Breast epithelium (tissue), 4 donors: ENCODE results near the gene PROK1. TPM values are rescaled to one million over a fixed set of nuclear protein-coding genes. Genes with fewer than 3 reads are reported as not detected.

Experiments
- DNase-seq, 2 donors: peaks; one replicate each; pipeline ENCODE4 v3.0.0-alpha.2; 2019; ENCODE audit warnings: low spot score in 2 of 2
- H3K27ac ChIP-seq, 2 donors: fragments of 200-600 bp; sonication (generic) in 1 of 2; one replicate each; pipeline ENCODE4 v1.5.1; 2016 to 2019; ENCODE audit warnings: mild to moderate bottlenecking in 1 of 2
- H3K27me3 ChIP-seq, 2 donors: fragments of 200-600 bp; sonication (generic) in 1 of 2; one replicate each; pipeline versions ENCODE4 v1.5.1 to v1.6.0; 2017 to 2019; ENCODE audit warnings: control low read depth in 1 of 2, mild to moderate bottlenecking in 1 of 2
- H3K36me3 ChIP-seq: fragments of 200-600 bp; one replicate; pipeline ENCODE4 v1.5.1; 2019
- H3K4me1 ChIP-seq, 2 donors: fragments of 200-600 bp; sonication (generic); one replicate each; pipeline ENCODE4 v1.5.1; 2016 to 2019; ENCODE audit warnings: control low read depth in 1 of 2
- H3K4me3 ChIP-seq, 3 donors: fragments of 200-600 bp; sonication (generic); 1 replicate in 2 of 3; 2 replicates in 1 of 3; pipeline ENCODE4 v1.5.1; 2016 to 2019; ENCODE audit warnings: mild to moderate bottlenecking in 3 of 3, moderate library complexity in 2 of 3
- H3K9me3 ChIP-seq, 2 donors: fragments of 200-600 bp; sonication (generic) in 1 of 2; one replicate each; pipeline ENCODE4 v1.5.1; 2016 to 2019; ENCODE audit warnings: control low read depth in 1 of 2
- POLR2A ChIP-seq: fragments of 450-650 bp; IDR thresholded peaks from one replicate; pipeline ENCODE4 v1.6.1; 2016; ENCODE audit warnings: antibody characterized with exemption, mild to moderate bottlenecking, moderate library complexity
- POLR2AphosphoS5 ChIP-seq, 3 donors: sonication (generic); formaldehyde crosslinking; IDR thresholded peaks; one replicate each; pipeline ENCODE4 v1.6.1; 2017; ENCODE audit warnings: antibody characterized with exemption in 3 of 3
- intact Hi-C: fragments of 100-400 bp; cut with DNase I; formaldehyde crosslinking; loops from one replicate; pipeline ENCODE4 v1.15.1; 2023; ENCODE audit warnings: low total_unique reads
- total RNA-seq, 3 donors: library from RNA; depleted of rRNA; stranded (reverse); fragments of >200 nt; gene quantifications; one replicate each; pipeline ENCODE4 v1.1.0, GENCODE V29; 2016
- TF ChIP-seq, protein P1 (sequence below), 3 donors: fragments of 450-650 bp; IDR thresholded peaks; one replicate each; pipeline ENCODE4 v1.5.1; 2016 to 2017; ENCODE audit warnings: antibody characterized with exemption in 3 of 3, mild to moderate bottlenecking in 3 of 3, moderate library complexity in 3 of 3

Gene PROK1
- total RNA-seq, 3 donors from 2014 or later, result 0.66 to 42.9 (median 0.73) TPM

DNA sequence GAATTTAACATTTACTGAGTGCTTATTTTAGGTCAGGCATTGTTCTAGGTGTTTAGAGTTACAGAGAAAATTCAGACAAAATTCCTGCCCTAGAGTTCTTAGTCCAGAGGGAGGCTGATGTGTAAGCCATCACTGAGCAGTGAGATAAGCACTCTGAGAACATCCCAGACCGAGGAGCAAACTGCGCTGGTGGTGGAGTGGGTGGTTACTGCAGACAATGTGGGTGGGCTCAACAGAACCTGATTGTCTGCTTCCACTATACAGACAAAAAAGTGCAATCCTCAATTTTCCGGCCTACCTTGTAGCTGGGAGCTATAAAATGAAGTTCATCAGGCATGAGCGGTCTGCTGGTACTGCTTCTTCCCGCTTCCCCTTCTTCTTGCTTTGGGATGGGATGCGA is 23.5 kb downstream of the PROK1 start:
- Histone ChIP-seq H3K27ac (no peak overlapping the region), H3K4me3 (no peak overlapping the region), H3K36me3 (no peaks in the 10 kb centered on the region), H3K9me3 (no peaks in the 10 kb centered on the region), H3K27me3 (no peaks in the 10 kb centered on the region), H3K4me1 (no peaks in the 10 kb centered on the region)
- TF ChIP-seq, protein P1, sequence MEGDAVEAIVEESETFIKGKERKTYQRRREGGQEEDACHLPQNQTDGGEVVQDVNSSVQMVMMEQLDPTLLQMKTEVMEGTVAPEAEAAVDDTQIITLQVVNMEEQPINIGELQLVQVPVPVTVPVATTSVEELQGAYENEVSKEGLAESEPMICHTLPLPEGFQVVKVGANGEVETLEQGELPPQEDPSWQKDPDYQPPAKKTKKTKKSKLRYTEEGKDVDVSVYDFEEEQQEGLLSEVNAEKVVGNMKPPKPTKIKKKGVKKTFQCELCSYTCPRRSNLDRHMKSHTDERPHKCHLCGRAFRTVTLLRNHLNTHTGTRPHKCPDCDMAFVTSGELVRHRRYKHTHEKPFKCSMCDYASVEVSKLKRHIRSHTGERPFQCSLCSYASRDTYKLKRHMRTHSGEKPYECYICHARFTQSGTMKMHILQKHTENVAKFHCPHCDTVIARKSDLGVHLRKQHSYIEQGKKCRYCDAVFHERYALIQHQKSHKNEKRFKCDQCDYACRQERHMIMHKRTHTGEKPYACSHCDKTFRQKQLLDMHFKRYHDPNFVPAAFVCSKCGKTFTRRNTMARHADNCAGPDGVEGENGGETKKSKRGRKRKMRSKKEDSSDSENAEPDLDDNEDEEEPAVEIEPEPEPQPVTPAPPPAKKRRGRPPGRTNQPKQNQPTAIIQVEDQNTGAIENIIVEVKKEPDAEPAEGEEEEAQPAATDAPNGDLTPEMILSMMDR (IDR thresholded peaks at IDR 0.05), result no peak
- TF ChIP-seq POLR2A (no peak), POLR2AphosphoS5 (IDR thresholded peaks at IDR 0.05) (no peak)
- intact Hi-C loops, result no loop called here
- no peak for DNase-seq

DNA sequence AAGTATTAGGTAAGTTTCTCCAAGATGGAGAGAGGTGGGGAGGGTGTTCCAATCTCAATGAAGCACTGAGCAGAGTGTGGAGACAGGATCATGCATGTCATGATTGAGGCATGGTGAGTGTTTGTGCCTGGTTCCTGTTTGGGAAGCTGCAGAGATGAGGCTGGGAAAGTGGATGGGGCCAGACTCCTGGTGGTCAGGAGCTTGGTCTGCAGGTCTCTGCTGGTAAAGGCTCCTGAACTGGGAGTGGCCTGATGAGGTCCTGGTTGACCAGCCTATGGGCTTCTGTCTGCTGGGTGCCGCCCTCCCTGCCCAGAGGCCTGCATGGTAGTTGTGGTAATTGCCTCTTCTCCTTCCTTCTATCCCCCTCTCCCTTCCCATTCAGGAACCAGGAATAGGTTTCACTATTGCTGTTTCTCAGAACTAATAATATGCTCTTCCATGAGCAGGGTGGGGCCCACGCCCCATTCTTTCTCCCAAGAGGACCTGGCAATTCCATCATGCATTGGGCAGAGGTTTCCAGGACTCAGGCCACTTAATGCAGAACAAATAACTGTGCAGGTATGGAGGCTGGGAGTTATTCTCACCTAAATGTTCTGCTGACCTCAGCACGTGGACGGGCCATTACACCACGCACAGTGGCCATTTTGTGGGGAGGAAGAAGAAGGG is 24.5 kb downstream of the PROK1 start:
- no peaks in the 10 kb centered on the region for H3K27me3 ChIP-seq
- H3K27ac ChIP-seq, result no peak overlapping the region
- H3K4me3 ChIP-seq, result no peak overlapping the region
- H3K36me3 ChIP-seq, result no peaks in the 10 kb centered on the region
- no peaks in the 10 kb centered on the region for H3K9me3 ChIP-seq
- H3K4me1 ChIP-seq, result no peaks in the 10 kb centered on the region
- TF ChIP-seq, protein P1 (IDR thresholded peaks at IDR 0.05), result no peak
- TF ChIP-seq POLR2AphosphoS5 (IDR thresholded peaks at IDR 0.05) (no peak), POLR2A (no peak)
- intact Hi-C loops, result no loop called here
- DNase-seq, result no peak

DNA sequence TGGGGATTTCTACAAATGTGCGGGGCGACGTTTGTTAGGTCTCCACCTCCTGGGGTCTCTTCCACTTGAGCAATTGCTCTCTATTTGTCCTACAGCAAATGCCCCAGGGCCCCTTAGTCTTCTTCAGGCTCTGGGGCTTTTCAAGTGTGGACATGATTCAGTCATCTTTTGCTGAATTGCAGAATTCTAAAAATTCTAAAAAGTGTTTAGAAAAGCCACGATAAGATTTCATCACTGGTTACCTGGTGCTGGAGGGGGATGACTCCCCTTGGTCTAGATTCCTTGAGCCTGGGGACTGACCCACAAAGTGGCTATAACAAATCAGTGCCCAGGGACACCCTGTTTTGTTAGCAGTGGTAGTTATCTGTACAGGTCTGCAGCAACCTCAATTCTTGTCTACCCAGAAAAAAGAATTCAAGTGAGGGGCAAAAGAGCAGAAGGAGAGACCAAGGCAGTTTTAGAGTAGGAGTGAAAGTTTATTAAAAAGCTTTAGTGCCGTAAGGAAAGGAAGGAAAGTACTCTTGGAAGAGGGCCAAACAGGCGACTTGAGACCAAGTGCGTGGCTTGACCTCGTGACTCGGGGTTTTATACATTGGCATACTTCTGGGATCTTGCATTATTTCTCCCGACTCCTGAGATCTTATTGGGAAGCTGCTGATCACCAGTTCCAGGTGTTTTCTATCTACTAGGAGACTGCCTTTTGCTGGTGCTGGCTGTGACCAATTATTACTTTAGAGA is 25.2 kb downstream of the PROK1 start:
- Histone ChIP-seq H3K4me1 (no peaks in the 10 kb centered on the region), H3K27me3 (no peaks in the 10 kb centered on the region), H3K4me3 (no peak overlapping the region), H3K27ac (no peak overlapping the region), H3K36me3 (no peaks in the 10 kb centered on the region), H3K9me3 (no peaks in the 10 kb centered on the region)
- TF ChIP-seq, protein P1 (IDR thresholded peaks at IDR 0.05), result no peak
- TF ChIP-seq POLR2A (no peak), POLR2AphosphoS5 (IDR thresholded peaks at IDR 0.05) (no peak)
- no peak for DNase-seq
- intact Hi-C loops, result no loop called here

DNA sequence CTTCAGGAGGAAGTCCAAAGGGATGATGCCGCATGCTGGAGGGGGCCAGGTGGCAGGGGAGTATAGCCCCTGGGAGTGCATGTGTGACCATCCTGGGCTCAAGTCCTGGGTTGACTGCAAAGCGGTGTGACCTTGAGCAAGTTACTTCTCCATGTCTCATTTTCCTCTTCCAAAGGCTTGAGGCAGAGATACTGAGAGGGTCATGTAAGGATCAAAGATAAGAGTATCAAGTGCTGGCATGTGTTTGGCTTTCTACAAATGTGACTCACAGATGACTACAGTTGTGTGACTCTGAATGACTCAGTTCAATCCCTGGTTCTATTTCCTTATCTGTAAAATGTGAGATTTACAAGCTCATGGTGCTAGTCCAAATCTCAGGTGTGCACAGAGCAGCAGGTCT is 26.1 kb downstream of the PROK1 start:
- Histone ChIP-seq H3K4me3 (no peak overlapping the region), H3K9me3 (no peaks in the 10 kb centered on the region), H3K4me1 (no peaks in the 10 kb centered on the region), H3K27me3 (no peaks in the 10 kb centered on the region), H3K27ac (no peak overlapping the region), H3K36me3 (no peaks in the 10 kb centered on the region)
- intact Hi-C loops, result no loop called here
- no peak for TF ChIP-seq POLR2A
- no peak for DNase-seq

DNA sequence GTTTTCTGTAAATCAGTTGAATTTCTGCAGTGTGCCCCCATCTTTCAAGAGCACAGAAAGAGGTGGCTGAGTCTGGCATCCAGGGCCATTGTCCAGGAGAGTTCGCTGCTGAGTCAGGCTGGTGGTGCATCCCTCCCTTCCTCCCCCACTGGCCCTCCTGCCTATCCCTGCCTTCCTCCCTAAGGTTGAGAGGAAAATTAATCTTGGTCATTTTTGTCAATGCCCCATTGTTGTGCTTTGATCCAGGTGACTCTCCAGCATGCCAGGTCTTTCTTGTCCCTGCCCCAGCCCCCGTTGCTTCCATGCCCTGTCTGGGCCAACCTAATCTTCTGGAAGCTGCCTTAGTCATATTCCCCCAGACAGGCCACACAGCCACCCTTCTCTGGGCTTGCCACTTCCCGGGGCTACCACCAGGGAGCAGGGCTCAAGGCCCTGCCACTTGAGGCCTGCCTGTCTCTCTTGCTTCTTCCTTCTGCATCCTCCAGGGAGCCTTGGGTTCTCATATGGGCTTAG is 26.6 kb downstream of the PROK1 start:
- no peak for TF ChIP-seq POLR2AphosphoS5 (IDR thresholded peaks at IDR 0.05)
- no peak for TF ChIP-seq POLR2A
- TF ChIP-seq, protein P1 (IDR thresholded peaks at IDR 0.05), result no peak
- no peak overlapping the region for H3K27ac ChIP-seq
- H3K9me3 ChIP-seq, result no peaks in the 10 kb centered on the region
- H3K27me3 ChIP-seq, result no peaks in the 10 kb centered on the region
- H3K4me1 ChIP-seq, result no peaks in the 10 kb centered on the region
- H3K36me3 ChIP-seq, result no peaks in the 10 kb centered on the region
- H3K4me3 ChIP-seq, result no peak overlapping the region
- no peak for DNase-seq
- intact Hi-C loops, result no loop called here
